A549 (cell line): ENCODE data around the gene GSDMA. TPM values are rescaled to one million over a fixed set of nuclear protein-coding genes. Genes with fewer than 3 reads are reported as not detected.
"Not testable (repeated sequence)": the region's sequence is repeated elsewhere in the genome, so short reads cannot be mapped to it uniquely, and the experiment has no call there.

Experiments
- ATAC-seq, 2 experiments: fragments of 200-7000 bp in 1 of 2; fragments of >200 bp in 1 of 2; cut with Nextera tagmentation in 1 of 2; cut with Tn5 transposase in 1 of 2; 3 replicates each; pipeline versions ENCODE4 v1.8.0 to v1.9.1; 2018 to 2020; ENCODE audit warnings: mild to moderate bottlenecking in 1 of 2, moderate library complexity in 1 of 2
- CTCF ChIA-PET: fragments of 300-600 bp; sonication (Branson Sonifier 250); formaldehyde crosslinking; extraction: SDS; loops from one replicate; lab custom pipeline; 2021; ENCODE audit warnings: antibody characterized with exemption, inconsistent platforms; lab: Yijun Ruan, JAX
- POLR2A ChIA-PET: fragments of 350-600 bp; formaldehyde crosslinking; extraction: SDS; loops from one replicate; lab custom pipeline; 2021; ENCODE audit warnings: antibody characterized with exemption, inconsistent platforms; lab: Yijun Ruan, JAX
- DNase-seq, 2 experiments: peaks; one replicate each; pipeline versions ENCODE4 v3.0.0 to v3.0.0-alpha.2; 2011 to 2016; ENCODE audit warnings: low read depth in 1 of 2, low spot score in 1 of 2
- FAIRE-seq: peaks from 2 replicates; lab custom pipeline; 2011; peaks lifted over from hg19 to GRCh38; lab: Jason Lieb, UNC
- H3K27ac ChIP-seq, 2 experiments: fragments of >200 bp; sonication (Bioruptor Twin); formaldehyde crosslinking; 3 replicates each; pipeline ENCODE4 v1.5.1; 2016 to 2017
- H3K4me1 ChIP-seq: fragments of >200 bp; sonication (Bioruptor Twin); formaldehyde crosslinking; 3 replicates; pipeline ENCODE4 v1.6.1; 2016
- H3K4me2 ChIP-seq: fragments of >200 bp; sonication (Bioruptor Twin); formaldehyde crosslinking; 3 replicates; pipeline ENCODE4 v1.6.1; 2016
- H3K4me3 ChIP-seq: fragments of >200 bp; sonication (Bioruptor Twin); formaldehyde crosslinking; 3 replicates; pipeline ENCODE4 v1.5.1; 2016
- H3K9me3 ChIP-seq: fragments of >200 bp; sonication (Bioruptor Twin); formaldehyde crosslinking; 3 replicates; pipeline ENCODE4 v1.6.1; 2016
- CBX8 ChIP-seq: fragments of 200-600 bp; sonication (generic); IDR thresholded peaks from 2 replicates; pipeline ENCODE4 v1.6.1; 2016
- CEBPB ChIP-seq, 2 experiments: fragments of >200 bp in 1 of 2; sonication (Bioruptor Twin) in 1 of 2; formaldehyde crosslinking in 1 of 2; IDR thresholded peaks; 2 replicates each; pipeline ENCODE4 v1.6.1; 2012 to 2016
- CHD2 ChIP-seq: fragments of 150-350 bp; IDR thresholded peaks from 2 replicates; pipeline ENCODE4 v1.6.1; 2014; ENCODE audit warnings: low read length; ENCODE audit not compliant: partially characterized antibody
- E2F6 ChIP-seq: IDR thresholded peaks from 2 replicates; pipeline ENCODE4 v1.6.1; 2012; ENCODE audit warnings: low read depth, borderline replicate concordance
- EHF ChIP-seq: fragments of 250-450 bp; sonication (Bioruptor Pico); IDR thresholded peaks from 2 replicates; pipeline ENCODE4 v1.5.0; 2020; ENCODE audit warnings: mild to moderate bottlenecking
- EHMT2 ChIP-seq: fragments of 200-600 bp; sonication (generic); IDR thresholded peaks from 2 replicates; pipeline ENCODE4 v1.6.1; 2016; ENCODE audit warnings: antibody characterized with exemption, low read depth, mild to moderate bottlenecking, moderate library complexity
- ESRRA ChIP-seq: fragments of 150-350 bp; IDR thresholded peaks from 2 replicates; pipeline ENCODE4 v1.6.1; 2014; ENCODE audit warnings: mild to moderate bottlenecking, low read length, borderline replicate concordance
- HDAC2 ChIP-seq: fragments of 200-600 bp; sonication (generic); IDR thresholded peaks from 2 replicates; pipeline ENCODE4 v1.6.1; 2016
- HEYL ChIP-seq: fragments of 250-450 bp; sonication (Bioruptor Pico); IDR thresholded peaks from 2 replicates; pipeline ENCODE4 v1.8.0; 2021; ENCODE audit warnings: mild to moderate bottlenecking, moderate library complexity
- HOXB13 ChIP-seq: fragments of 250-450 bp; sonication (Bioruptor Pico); IDR thresholded peaks from 2 replicates; pipeline ENCODE4 v1.5.0; 2020; ENCODE audit warnings: low read depth, mild to moderate bottlenecking, moderate library complexity
- HOXB5 ChIP-seq: fragments of 250-450 bp; sonication (Bioruptor Pico); IDR thresholded peaks from 2 replicates; pipeline ENCODE4 v1.5.0; 2020; ENCODE audit warnings: mild to moderate bottlenecking, moderate library complexity
- JUN ChIP-seq, 2 experiments: fragments of >200 bp; sonication (Bioruptor Twin); formaldehyde crosslinking; IDR thresholded peaks; 2 replicates in 1 of 2; 3 replicates in 1 of 2; pipeline ENCODE4 v1.6.1; 2016 to 2017
- KDM1A ChIP-seq: fragments of 200-600 bp; sonication (generic); IDR thresholded peaks from 2 replicates; pipeline ENCODE4 v1.6.1; 2016; ENCODE audit warnings: low read depth, mild to moderate bottlenecking
- MAZ ChIP-seq: fragments of 150-350 bp; IDR thresholded peaks from 2 replicates; pipeline ENCODE4 v1.6.1; 2014; ENCODE audit warnings: antibody characterized with exemption, low read depth, low read length, borderline replicate concordance
- PBX3 ChIP-seq: IDR thresholded peaks from 2 replicates; pipeline ENCODE4 v1.6.1; 2012
- PHF8 ChIP-seq: fragments of 200-600 bp; sonication (generic); IDR thresholded peaks from 2 replicates; pipeline ENCODE4 v1.6.1; 2016; ENCODE audit warnings: low read depth, mild to moderate bottlenecking, antibody characterized with exemption, moderate library complexity, borderline replicate concordance
- RCOR1 ChIP-seq: fragments of 150-350 bp; IDR thresholded peaks from 2 replicates; pipeline ENCODE4 v1.6.1; 2014; ENCODE audit warnings: antibody characterized with exemption, low read length, low read depth
- REST ChIP-seq: fragments of 200-600 bp; sonication (generic); IDR thresholded peaks from 2 replicates; pipeline ENCODE4 v1.6.1; 2016; ENCODE audit warnings: antibody characterized with exemption, mild to moderate bottlenecking, moderate library complexity
- RFX5 ChIP-seq: fragments of 450-650 bp; IDR thresholded peaks from 2 replicates; pipeline ENCODE4 v1.7.1; 2014; ENCODE audit warnings: antibody characterized with exemption, mild to moderate bottlenecking, moderate library complexity
- RNF2 ChIP-seq: fragments of 200-600 bp; sonication (generic); IDR thresholded peaks from 2 replicates; pipeline ENCODE4 v1.6.1; 2016; ENCODE audit warnings: low read depth, mild to moderate bottlenecking, antibody characterized with exemption, moderate library complexity, borderline replicate concordance
- SMC3 ChIP-seq: fragments of >200 bp; sonication (Bioruptor Twin); formaldehyde crosslinking; IDR thresholded peaks from 3 replicates; pipeline ENCODE4 v1.6.1; 2018; ENCODE audit warnings: inconsistent platforms
- ZFP36 ChIP-seq: fragments of 450-650 bp; IDR thresholded peaks from 2 replicates; pipeline ENCODE4 v1.6.1; 2014; ENCODE audit warnings: borderline replicate concordance; ENCODE audit not compliant: partially characterized antibody
- ZNF302 ChIP-seq: fragments of 250-450 bp; sonication (Bioruptor Pico); IDR thresholded peaks from 2 replicates; pipeline ENCODE4 v1.9.0; 2021; ENCODE audit warnings: inconsistent platforms, mild to moderate bottlenecking, moderate library complexity
- ZSCAN20 ChIP-seq: fragments of 250-450 bp; sonication (Bioruptor Pico); IDR thresholded peaks from 2 replicates; pipeline ENCODE4 v1.8.0; 2022; ENCODE audit warnings: mild to moderate bottlenecking, moderate library complexity
- WGBS: methylation state at CpG from one replicate; pipeline ENCODE4 v1.1.6; 2017; ENCODE audit errors: missing lambda C conversion rate; 5-methylcytosine and 5-hydroxymethylcytosine counted together
- polyA plus RNA-seq, 4 experiments: library from polyadenylated mRNA; depleted of rRNA in 3 of 4; stranded (reverse); fragments of >200 nt; fragmentation: RNase III in 1 of 4; extraction: RNeasy Plus Mini Kit Qiagen cat#74134 plus additional on column Dnase treatment in 1 of 4; gene quantifications; 2 replicates in 3 of 4; 3 replicates in 1 of 4; pipeline ENCODE4 v1.2.3, GENCODE V29; 2011 to 2017

The GSDMA gene
- polyA plus RNA-seq, 2 of the 4 experiments (the other 2 are of a cell fraction), result not detected

GRCh38 chr17:40004712-40005111, 41.9 kb downstream of the GSDMA start:
- H3K4me3 ChIP-seq, result no peak overlapping the region
- H3K4me2 ChIP-seq, result no peak overlapping the region
- POLR2A ChIA-PET, result no interaction called here
- WGBS, result 89% methylated on average over 7 of the region's 7 CpGs
- ATAC-seq, result no peak
- peak; percentile 54 for FAIRE-seq
- H3K4me1 ChIP-seq, result no peaks in the 10 kb centered on the region
- no peak overlapping the region for H3K27ac ChIP-seq
- CTCF ChIA-PET, result interaction anchor here (0.7 to 24.9 kb wide), 9 partner anchors 11 to 187 kb away, joined by 3 to 625 read pairs (median 3); partner anchors contain the start of gene CSF3
- no peak for DNase-seq
- no peak for TF ChIP-seq CEBPB (IDR thresholded peaks at IDR 0.05)
- TF ChIP-seq RNF2, result no peak
- no peak for TF ChIP-seq ZFP36
- TF ChIP-seq MAZ, result no peak
- no peak for TF ChIP-seq E2F6
- no peak for TF ChIP-seq PBX3
- TF ChIP-seq RCOR1, result no peak
- TF ChIP-seq HDAC2, result no peak
- no peak for TF ChIP-seq HOXB5 (CRISPR knock-in tag)
- no peak for TF ChIP-seq HEYL (CRISPR knock-in tag)
- TF ChIP-seq ZSCAN20 (CRISPR knock-in tag), result no peak
- TF ChIP-seq SMC3, result no peak
- no peak for TF ChIP-seq REST
- TF ChIP-seq EHMT2, result no peak
- TF ChIP-seq CHD2, result no peak
- no peak for TF ChIP-seq ZNF302
- no peak for TF ChIP-seq CBX8
- TF ChIP-seq JUN (IDR thresholded peaks at IDR 0.05), result no peak
- no peak for TF ChIP-seq PHF8
- no peaks in the 10 kb centered on the region for H3K9me3 ChIP-seq

GRCh38 chr17:40005520-40005919, 42.7 kb downstream of the GSDMA start:
- Histone ChIP-seq H3K9me3 (no peaks in the 10 kb centered on the region), H3K4me2 (no peak overlapping the region), H3K4me3 (no peak overlapping the region), H3K27ac (no peak overlapping the region), H3K4me1 (no peaks in the 10 kb centered on the region)
- ChIA-PET POLR2A (no interaction called here), CTCF (interaction anchor here (0.9 to 24.9 kb wide), 8 partner anchors 10 to 286 kb away, joined by 3 to 625 read pairs (median 3); partner anchors contain the start of gene CSF3)
- TF ChIP-seq CBX8, result no peak
- TF ChIP-seq ESRRA, result no peak
- no peak for TF ChIP-seq EHF (CRISPR knock-in tag)
- no peak for TF ChIP-seq KDM1A
- no peak for TF ChIP-seq HOXB13
- TF ChIP-seq RFX5, result no peak
- DNase-seq, result no peak
- 77% methylated on average over 6 of the region's 6 CpGs for WGBS
- no peak for FAIRE-seq
- 0 out of 6 replicates have a peak, but pooled peaks of 1 of the 2 experiments have one; percentile 32 for ATAC-seq

GRCh38 chr17:40010946-40011500, 48.2 kb downstream of the GSDMA start:
- H3K27ac ChIP-seq, H3K4me2 ChIP-seq, H3K4me3 ChIP-seq, POLR2A ChIA-PET, DNase-seq, ATAC-seq, FAIRE-seq, H3K9me3 ChIP-seq: not testable (repeated sequence)
- CTCF ChIA-PET, result interaction anchor here (0.6 to 24.9 kb wide), 11 partner anchors 14 to 281 kb away, joined by 3 to 625 read pairs (median 77); no protein-coding TSS in a partner anchor
- peaks cover 13% of the 10 kb centered on the region; the same call in 2 of the 3 replicates for H3K4me1 ChIP-seq
- WGBS, result 91% methylated on average over 34 of the region's 38 CpGs

- H3K4me2 ChIP-seq, POLR2A ChIA-PET, ATAC-seq, H3K9me3 ChIP-seq, H3K4me3 ChIP-seq, FAIRE-seq, H3K27ac ChIP-seq, DNase-seq: not testable (repeated sequence)
- CTCF ChIA-PET, result interaction anchor here (1.2 to 24.9 kb wide), 19 partner anchors 6 to 292 kb away, joined by 5 to 625 read pairs (median 26); partner anchors contain the start of genes MED24, PSMD3 and RAPGEFL1
- peaks cover 13% of the 10 kb centered on the region; the same call in 2 of the 3 replicates for H3K4me1 ChIP-seq
- WGBS, result 71% methylated on average over 22 of the region's 22 CpGs
Measured at GRCh38 chr17:40012017-40012647, 49.3 kb downstream of the GSDMA start.
